Loucy (cell line): Measurements from ENCODE around the gene TP73.

Experiments used
- CTCF ChIP-seq: fragments of 200-600 bp; sonication (generic); conservative IDR thresholded peaks from 2 replicates; pipeline ENCODE4 v1.5.1; 2014; ENCODE audit warnings: mild to moderate bottlenecking, antibody characterized with exemption, low read length
- EZH2phosphoT487 ChIP-seq: fragments of 200-600 bp; IDR thresholded peaks from 2 replicates; pipeline ENCODE4 v1.6.1; 2018; ENCODE audit warnings: antibody characterized with exemption, mild to moderate bottlenecking, moderate library complexity, borderline replicate concordance

DNA sequence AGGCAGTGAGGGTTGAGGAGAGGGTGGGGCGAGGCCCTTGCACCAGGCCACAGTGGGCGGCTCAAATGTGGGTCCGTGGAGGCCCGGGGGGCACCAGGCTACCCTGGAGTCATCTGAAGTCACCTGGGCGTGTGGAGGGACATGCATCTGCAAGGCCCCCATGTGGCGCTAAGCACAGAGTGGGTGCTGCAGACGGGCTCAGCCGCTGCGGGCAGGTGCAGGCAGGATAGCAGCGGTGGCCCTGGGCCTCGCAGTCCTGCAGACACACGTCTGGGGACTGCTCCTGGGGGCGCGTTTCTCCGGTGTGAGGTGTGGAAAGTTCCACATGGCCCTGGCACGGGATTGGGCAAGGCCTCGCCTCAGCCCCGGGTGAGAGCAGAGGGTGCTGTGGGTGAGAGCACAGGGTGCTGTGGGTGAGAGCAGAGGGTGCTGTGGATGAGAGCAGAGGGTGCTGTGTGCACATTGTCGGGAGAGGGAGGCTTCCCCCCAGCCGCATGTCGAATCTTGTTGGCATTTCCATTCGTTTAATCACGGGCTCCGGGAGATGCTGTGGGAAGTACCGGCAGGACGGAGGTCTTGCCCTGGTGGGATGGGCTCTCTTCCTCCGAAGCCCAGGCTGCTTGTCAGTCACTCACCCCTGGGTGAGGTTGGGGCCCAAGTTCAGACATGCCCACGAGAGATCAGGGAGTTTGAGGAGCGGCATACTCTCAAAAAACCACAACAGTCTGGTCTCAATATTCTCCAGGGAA is 46.5 kb downstream of the TP73 start:
- TF ChIP-seq CTCF (no peak), EZH2phosphoT487 (no peak)
